HPDE6-E6E7 (cell line): ENCODE measurements around the gene RGPD3.

Experiments
- DNase-seq: peaks from one replicate; pipeline ENCODE4 v3.0.0; 2011; ENCODE audit warnings: missing footprints; ENCODE audit errors: extremely low spot score

The RGPD3 gene

DNA sequence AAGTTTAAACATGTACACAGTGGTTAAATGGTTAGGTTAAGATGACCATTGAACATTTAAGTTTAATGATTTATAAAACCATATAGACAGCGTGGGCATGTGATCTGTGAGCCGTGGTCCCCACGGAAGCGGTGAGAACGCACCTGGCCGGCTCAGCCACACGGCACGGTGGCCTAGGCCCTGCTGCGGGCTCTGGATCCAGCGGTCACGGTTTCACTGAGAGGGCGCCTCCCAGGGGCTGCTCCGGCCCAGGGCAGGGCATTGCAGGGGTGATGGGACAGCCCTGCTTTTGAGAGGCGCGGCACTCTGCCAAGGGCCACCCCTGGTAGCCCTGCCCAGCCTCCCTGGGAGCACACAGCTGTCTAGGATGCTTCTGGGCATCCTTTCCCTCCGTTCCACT is 124.9 kb downstream of the RGPD3 start:
- no peak for DNase-seq

- DNase-seq: no peak
These were observed 125.4 kb downstream of the RGPD3 start for GRCh38 chr2:106342831-106343251.

DNA sequence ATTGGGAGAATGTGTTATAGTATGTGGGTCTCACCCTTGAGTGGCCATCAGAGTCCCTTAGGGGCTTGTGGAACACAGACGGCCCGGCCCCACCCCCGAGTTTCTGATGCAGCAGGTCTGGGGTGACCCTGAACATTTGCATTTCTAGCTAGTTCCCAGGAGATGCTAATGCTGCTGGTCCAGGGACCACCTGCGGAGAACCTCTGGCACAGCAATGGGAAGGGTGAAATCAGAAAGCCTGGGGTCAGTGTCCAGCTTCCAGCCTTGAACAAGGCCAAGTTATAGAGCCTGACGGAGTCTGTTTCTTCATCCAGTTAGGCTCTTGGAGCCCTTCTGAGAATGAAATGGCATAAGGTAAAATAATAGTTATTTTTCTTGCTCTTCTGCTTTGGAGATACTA is 126.5 kb downstream of the RGPD3 start:
- no peak for DNase-seq
